Aorta (tissue), 5 donors: ENCODE results near the gene DICER1. TPM values are rescaled to one million over a fixed set of nuclear protein-coding genes. Genes with fewer than 3 reads are reported as not detected.

ENCODE experiments used
- ATAC-seq: fragments of 200-7000 bp; cut with Tn5 transposase; one replicate; pipeline ENCODE4 v1.9.1; 2022; ENCODE audit warnings: moderate library complexity; ENCODE audit not compliant: low FRiP score
- DNase-seq, 2 donors: peaks; one replicate each; pipeline ENCODE4 v3.0.0-alpha.2; 2020
- H3K27ac ChIP-seq, 2 donors: one replicate each; pipeline ENCODE4 v1.5.1; 2013; ENCODE audit warnings: low read length in 2 of 2, mild to moderate bottlenecking in 2 of 2, moderate library complexity in 2 of 2, control low read depth in 1 of 2, inconsistent platforms in 1 of 2, low read depth in 1 of 2
- H3K27me3 ChIP-seq, 2 donors: one replicate each; pipeline ENCODE4 v1.6.1; 2013; ENCODE audit warnings: control low read depth in 1 of 2, low read length in 1 of 2, mild to moderate bottlenecking in 1 of 2, moderate library complexity in 1 of 2; ENCODE audit not compliant: insufficient read depth in 2 of 2, control insufficient read depth in 1 of 2
- H3K36me3 ChIP-seq, 2 donors: one replicate each; pipeline ENCODE4 v1.6.1; 2013; ENCODE audit warnings: control low read depth in 1 of 2, low read length in 1 of 2, mild to moderate bottlenecking in 1 of 2; ENCODE audit not compliant: insufficient read depth in 2 of 2, control insufficient read depth in 1 of 2
- H3K4me1 ChIP-seq, 2 donors: one replicate each; pipeline ENCODE4 v1.6.1; 2013; ENCODE audit warnings: low read length in 2 of 2, control low read depth in 1 of 2, mild to moderate bottlenecking in 1 of 2, moderate library complexity in 1 of 2; ENCODE audit not compliant: insufficient read depth in 2 of 2, control insufficient read depth in 1 of 2
- H3K4me3 ChIP-seq, 2 donors: one replicate each; pipeline ENCODE4 v1.5.1; 2013; ENCODE audit warnings: low read length in 2 of 2, control low read depth in 1 of 2, mild to moderate bottlenecking in 1 of 2
- H3K9me3 ChIP-seq: one replicate; pipeline ENCODE4 v1.6.1; 2013; ENCODE audit warnings: mild to moderate bottlenecking, low read length; ENCODE audit not compliant: control insufficient read depth
- WGBS, 2 donors: extraction: QIAGEN DNeasy Blood & Tissue Kit; methylation state at CpG; one replicate each; pipeline ENCODE4 v1.1.7; 2013; 5-methylcytosine and 5-hydroxymethylcytosine counted together
- intact Hi-C, 2 donors: fragments of 100-400 bp; cut with DNase I; formaldehyde crosslinking; loops; one replicate each; pipeline versions ENCODE4 v1.14.2 to v1.15.0; 2022
- polyA plus RNA-seq, 2 donors: library from polyadenylated mRNA; stranded (reverse); fragments of 200-250 nt; gene quantifications; one replicate each; pipeline ENCODE4 v1.2.3, GENCODE V29; 2013
- total RNA-seq, 2 donors: library from RNA; stranded (reverse); fragmentation: NEBNext Ultra II Directional; extraction: Animal tissue kit (Norgen Biotek cat#: 25700); gene quantifications; one replicate each; pipeline ENCODE4 v1.2.1, GENCODE V29; 2021
- donor health status: healthy with polysubstance abuse.
- donor health status: Bipolar disorder and iron deficiency.
- donor health status: DM: no; HTN: no; CAD: no.
- donor health status: DM: no; HTN: no; CAD: no.
- donor health status: DM: yes; HTN: yes; CAD: no.

DICER1 gene
- total and polyA plus RNA-seq, 4 donors: 6.4 to 73.6 (median 36.1) TPM

DNA sequence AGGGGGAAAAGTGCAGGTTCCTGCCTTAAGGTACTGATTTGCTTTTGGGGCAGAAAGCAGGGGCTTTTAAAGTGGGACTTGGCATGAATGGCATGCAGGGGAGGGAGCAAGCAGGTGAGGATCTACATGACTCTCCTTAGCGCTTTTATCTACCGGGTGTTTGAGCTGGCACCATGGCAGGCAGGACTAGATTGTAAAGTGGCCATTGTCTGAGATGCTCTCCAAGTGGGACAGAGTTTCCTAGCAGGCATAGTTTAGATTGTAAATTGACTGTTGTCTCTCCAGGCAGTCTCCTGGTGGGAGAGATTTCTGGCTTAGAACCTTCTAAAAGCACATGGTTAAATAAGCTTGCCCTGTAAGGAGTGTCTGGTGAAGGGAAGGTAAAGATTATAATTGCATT, 5.3 kb upstream of the DICER1 start:
- intact Hi-C loops: no loop called here
- Histone ChIP-seq H3K9me3 (no peaks in the 10 kb centered on the region), H3K4me3 (no peak overlapping the region), H3K4me1 (no peaks in the 10 kb centered on the region), H3K27ac (no peak overlapping the region), H3K27me3 (no peaks in the 10 kb centered on the region), H3K36me3 (no peaks in the 10 kb centered on the region)
- WGBS, 2 donors: 74 to 78% methylated on average over 2 of the region's 2 CpGs
- DNase-seq (no peak), ATAC-seq (no peak)

GRCh38 chr14:95157048-95157326, 342 bp downstream of the DICER1 start:
- Histone ChIP-seq H3K9me3 (no peaks in the 10 kb centered on the region), H3K36me3 (no peaks in the 10 kb centered on the region), H3K27ac (peak overlapping the region; percentile 47 to 64), H3K4me3 (peak overlapping the region; percentile 72 to 99), H3K4me1 (peaks cover 3 to 6% of the 10 kb centered on the region in 2 donors), H3K27me3 (no peaks in the 10 kb centered on the region)
- ATAC-seq (no peak), DNase-seq (no peak)
- intact Hi-C loops: loop anchor here in 1 of 2 donors (10.0 kb wide), 1 partner anchor 358 kb away; the partner anchor contains the start of gene SYNE3
- 0% methylated on average over 24 to 50 of the region's 50 CpGs for WGBS, 2 donors

- Histone ChIP-seq H3K27me3 (no peaks in the 10 kb centered on the region), H3K4me1 (peaks cover 3 to 6% of the 10 kb centered on the region in 2 donors), H3K27ac (peak overlapping the region; percentile 20 to 47), H3K36me3 (no peaks in the 10 kb centered on the region), H3K9me3 (no peaks in the 10 kb centered on the region), H3K4me3 (peak overlapping the region; percentile 72 to 99)
- ATAC-seq (peak; percentile 51), DNase-seq (peak; percentile 52 to 83)
- intact Hi-C loops: loop anchor here in 1 of 2 donors (10.0 kb wide), 1 partner anchor 358 kb away; the partner anchor contains the start of gene SYNE3
- 2 to 3% methylated on average over 38 to 48 of the region's 48 CpGs for WGBS, 2 donors
Measured at GRCh38 chr14:95156161-95157047, 925 bp downstream of the DICER1 start.

DNA sequence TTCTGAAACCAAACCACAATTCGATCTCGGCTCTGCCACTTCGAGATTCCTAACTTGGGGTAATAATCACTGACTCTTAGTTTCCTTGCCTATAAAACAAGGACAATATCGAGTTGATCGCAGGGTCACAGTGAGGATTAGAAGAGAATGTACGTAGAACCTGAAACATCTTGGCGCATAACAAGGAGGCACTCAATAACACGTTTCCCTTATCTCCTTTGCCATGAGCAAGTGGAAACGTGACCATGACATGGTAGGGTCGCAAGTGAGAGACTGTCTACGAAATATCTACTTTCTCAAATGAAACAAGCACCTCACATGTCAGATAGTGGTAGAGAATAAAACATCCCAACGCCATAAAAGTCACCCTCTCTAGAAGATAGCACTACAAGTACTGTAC, 2.3 kb downstream of the DICER1 start:
- no peak overlapping the region for H3K4me3 ChIP-seq
- intact Hi-C loops: loop anchor here in 1 of 2 donors (10.0 kb wide), 1 partner anchor 360 kb away; the partner anchor contains the start of gene SYNE3
- H3K27ac ChIP-seq: no peak overlapping the region
- WGBS, 2 donors: 89% methylated on average over 12 of the region's 12 CpGs
- no peaks in the 10 kb centered on the region for H3K36me3 ChIP-seq
- peaks cover 3 to 6% of the 10 kb centered on the region in 2 donors for H3K4me1 ChIP-seq
- ATAC-seq (no peak), DNase-seq (no peak)
- no peaks in the 10 kb centered on the region for H3K27me3 ChIP-seq
- H3K9me3 ChIP-seq: no peaks in the 10 kb centered on the region

GRCh38 chr14:95153866-95154265, 3.5 kb downstream of the DICER1 start:
- WGBS, 2 donors: 68 to 76% methylated on average over 4 of the region's 4 CpGs

DNA sequence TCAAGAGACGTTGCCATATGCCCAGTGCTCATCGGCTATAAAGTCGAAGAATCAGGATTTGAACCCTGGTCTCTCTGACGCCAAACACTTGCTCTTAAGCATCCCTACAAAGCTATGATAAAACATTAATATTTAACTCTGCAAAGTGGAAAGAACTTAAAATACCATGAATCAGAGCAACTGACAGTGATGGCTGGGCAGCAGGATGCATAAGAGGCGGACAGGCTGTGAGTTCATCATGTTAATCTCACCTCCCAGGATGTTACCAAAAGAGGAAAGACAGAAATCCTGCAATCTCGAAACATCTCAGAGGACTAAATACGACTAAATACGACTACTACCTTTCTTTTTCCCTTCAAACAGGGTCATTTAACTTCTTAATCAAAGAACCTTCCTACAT, 5.8 kb downstream of the DICER1 start:
- no peak overlapping the region for H3K4me3 ChIP-seq
- no peak overlapping the region for H3K27ac ChIP-seq
- H3K4me1 ChIP-seq: peaks cover 6 to 8% of the 10 kb centered on the region in 2 donors
- 77 to 87% methylated on average over 8 of the region's 8 CpGs for WGBS, 2 donors
- ATAC-seq: no peak
- no peaks in the 10 kb centered on the region for H3K9me3 ChIP-seq
- intact Hi-C loops: loop anchor here in 1 of 2 donors (10.0 kb wide), 1 partner anchor 363 kb away; the partner anchor contains the start of gene SYNE3
- no peaks in the 10 kb centered on the region for H3K36me3 ChIP-seq
- H3K27me3 ChIP-seq: no peaks in the 10 kb centered on the region
- DNase-seq: no peak

More at GRCh38 chr14:95153866-95154265, 3.5 kb downstream of the DICER1 start:
- intact Hi-C loops: loop anchor here in 1 of 2 donors (10.0 kb wide), 1 partner anchor 361 kb away; the partner anchor contains the start of gene SYNE3
- Histone ChIP-seq H3K9me3 (no peaks in the 10 kb centered on the region), H3K4me1 (peaks cover 3 to 7% of the 10 kb centered on the region in 2 donors), H3K27me3 (no peaks in the 10 kb centered on the region), H3K4me3 (no peak overlapping the region), H3K36me3 (no peaks in the 10 kb centered on the region), H3K27ac (no peak overlapping the region)
- no peak for ATAC-seq
- no peak for DNase-seq

DNA sequence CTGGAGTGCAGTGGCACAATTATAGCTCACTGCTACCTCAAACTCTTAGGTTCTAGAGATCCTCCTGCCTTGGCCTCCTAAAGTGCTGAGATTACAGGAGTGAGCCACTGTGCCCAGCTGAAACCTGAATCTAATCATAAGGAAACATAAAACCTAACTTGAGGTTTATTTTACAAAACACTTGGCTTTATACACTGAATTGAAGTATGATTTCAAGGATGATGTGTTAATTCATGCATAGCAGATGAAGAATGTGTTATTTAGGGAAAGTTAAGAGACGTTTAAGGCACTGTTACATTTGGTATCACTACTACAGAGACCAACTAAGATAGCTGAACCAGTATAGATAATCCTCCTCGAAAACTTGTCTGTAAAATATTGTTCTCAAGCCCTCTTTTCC, 6.4 kb downstream of the DICER1 start:
- H3K4me1 ChIP-seq: peaks cover 6 to 8% of the 10 kb centered on the region in 2 donors
- DNase-seq (no peak), ATAC-seq (no peak)
- intact Hi-C loops: loop anchor here in 1 of 2 donors (10.0 kb wide), 1 partner anchor 364 kb away; the partner anchor contains the start of gene SYNE3
- peaks cover 2% of the 10 kb centered on the region for H3K9me3 ChIP-seq
- H3K4me3 ChIP-seq: no peak overlapping the region
- WGBS, 2 donors: 62 to 66% methylated on average over 2 of the region's 2 CpGs
- H3K27ac ChIP-seq: no peak overlapping the region
- H3K27me3 ChIP-seq: no peaks in the 10 kb centered on the region
- H3K36me3 ChIP-seq: no peaks in the 10 kb centered on the region

- ATAC-seq (no peak), DNase-seq (no peak)
- Histone ChIP-seq H3K27me3 (no peaks in the 10 kb centered on the region), H3K4me1 (peaks cover 3 to 7% of the 10 kb centered on the region in 2 donors), H3K27ac (no peak overlapping the region), H3K9me3 (peaks cover 2% of the 10 kb centered on the region), H3K4me3 (no peak overlapping the region), H3K36me3 (no peaks in the 10 kb centered on the region)
- 74 to 76% methylated on average over 3 of the region's 3 CpGs for WGBS, 2 donors
- intact Hi-C loops: no loop called here
Measured at GRCh38 chr14:95149441-95149840, 7.9 kb downstream of the DICER1 start.

DNA sequence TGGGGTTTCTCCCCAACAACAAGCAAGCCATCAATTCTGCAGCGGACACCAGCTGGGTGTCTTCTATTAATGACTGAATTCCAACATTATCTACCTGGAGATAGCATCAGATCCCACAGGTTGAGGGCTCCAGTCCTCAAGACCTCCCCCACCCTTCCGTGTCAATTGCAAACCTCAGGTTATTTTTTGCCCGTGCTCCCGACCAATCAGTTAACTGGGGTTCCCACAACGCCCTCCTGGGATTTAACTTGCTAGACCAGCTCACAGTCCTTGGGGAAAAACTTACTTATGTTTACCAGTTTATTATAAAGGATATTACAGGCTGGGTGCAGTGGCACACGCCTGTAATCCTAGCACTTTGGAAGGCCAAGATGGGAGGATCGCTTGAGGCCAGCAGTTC, 9.7 kb downstream of the DICER1 start:
- DNase-seq (no peak), ATAC-seq (no peak)
- Histone ChIP-seq H3K27ac (no peak overlapping the region), H3K4me1 (peaks cover 3 to 4% of the 10 kb centered on the region in 2 donors), H3K9me3 (peaks cover 2% of the 10 kb centered on the region), H3K27me3 (no peaks in the 10 kb centered on the region), H3K4me3 (no peak overlapping the region), H3K36me3 (no peaks in the 10 kb centered on the region)
- 92 to 96% methylated on average over 7 of the region's 7 CpGs for WGBS, 2 donors
- intact Hi-C loops: no loop called here
